Measurements from ENCODE around the gene INHA.
A peak's percentile ranks its signal among the peaks of the same experiment; 100 is the strongest.

The INHA gene, protein sequence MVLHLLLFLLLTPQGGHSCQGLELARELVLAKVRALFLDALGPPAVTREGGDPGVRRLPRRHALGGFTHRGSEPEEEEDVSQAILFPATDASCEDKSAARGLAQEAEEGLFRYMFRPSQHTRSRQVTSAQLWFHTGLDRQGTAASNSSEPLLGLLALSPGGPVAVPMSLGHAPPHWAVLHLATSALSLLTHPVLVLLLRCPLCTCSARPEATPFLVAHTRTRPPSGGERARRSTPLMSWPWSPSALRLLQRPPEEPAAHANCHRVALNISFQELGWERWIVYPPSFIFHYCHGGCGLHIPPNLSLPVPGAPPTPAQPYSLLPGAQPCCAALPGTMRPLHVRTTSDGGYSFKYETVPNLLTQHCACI

GRCh38 chr2:219572237-219573001 lies at the start of gene INHA:
INHA (plus strand) TSS chr2:219572310; CDS start chr2:219572375, 65 bp downstream.
- no peak for DNase-seq

DNA sequence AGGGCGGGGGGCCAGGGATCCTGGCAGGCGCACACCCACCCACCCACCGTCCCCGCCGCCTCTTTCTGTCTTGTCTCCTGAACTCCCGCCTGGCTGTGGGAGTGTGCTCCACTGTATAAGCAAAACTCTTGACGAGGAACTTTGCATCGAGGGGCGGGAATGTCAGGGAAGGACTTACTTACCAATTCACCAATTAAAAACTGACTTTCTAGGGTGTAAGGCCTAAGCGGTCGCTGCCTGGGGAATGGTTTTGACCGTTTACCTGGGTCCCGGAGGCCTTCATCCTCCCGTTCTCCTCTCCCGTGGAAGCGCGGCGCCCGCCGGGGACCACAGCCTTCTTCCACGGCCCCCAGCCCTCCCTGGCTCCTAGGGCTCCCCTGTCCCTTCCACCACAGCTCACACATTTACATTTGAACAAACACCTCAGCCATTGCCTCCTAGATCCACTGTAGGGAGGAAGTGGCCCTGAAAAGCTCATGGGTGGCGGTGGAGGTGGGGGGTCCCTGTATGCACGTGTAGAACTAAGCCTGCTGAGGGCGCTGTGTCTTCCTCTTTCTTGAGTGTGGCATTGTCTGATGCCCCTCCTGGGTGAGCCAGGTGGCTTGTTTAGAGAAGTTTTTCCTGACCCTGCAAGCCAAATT lies 49.0 kb upstream of the INHA start:
- DNase-seq = no peak

DNA sequence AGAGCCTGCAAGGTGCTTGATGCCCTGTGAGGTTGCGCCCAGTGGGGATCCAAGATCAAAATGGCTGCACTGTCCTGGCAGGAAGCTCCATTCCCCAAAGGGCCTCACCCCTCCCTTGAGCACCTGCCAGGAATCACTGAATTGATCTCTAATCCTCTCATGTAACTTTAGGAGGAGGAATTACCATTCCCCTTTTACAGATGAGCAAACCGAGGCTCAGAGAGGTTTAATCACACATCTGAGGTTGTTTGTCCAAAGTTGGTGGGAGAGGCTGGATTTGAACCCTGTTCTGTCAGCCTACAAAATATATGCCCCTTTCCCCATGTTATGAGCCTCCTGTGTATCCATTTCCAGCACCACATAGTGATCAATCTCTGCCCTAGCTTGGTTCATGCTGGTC lies 47.3 kb upstream of the INHA start:
- no peak for DNase-seq

- no peak for DNase-seq
These were observed 46.4 kb upstream of the INHA start for GRCh38 chr2:219525533-219526232.

DNA sequence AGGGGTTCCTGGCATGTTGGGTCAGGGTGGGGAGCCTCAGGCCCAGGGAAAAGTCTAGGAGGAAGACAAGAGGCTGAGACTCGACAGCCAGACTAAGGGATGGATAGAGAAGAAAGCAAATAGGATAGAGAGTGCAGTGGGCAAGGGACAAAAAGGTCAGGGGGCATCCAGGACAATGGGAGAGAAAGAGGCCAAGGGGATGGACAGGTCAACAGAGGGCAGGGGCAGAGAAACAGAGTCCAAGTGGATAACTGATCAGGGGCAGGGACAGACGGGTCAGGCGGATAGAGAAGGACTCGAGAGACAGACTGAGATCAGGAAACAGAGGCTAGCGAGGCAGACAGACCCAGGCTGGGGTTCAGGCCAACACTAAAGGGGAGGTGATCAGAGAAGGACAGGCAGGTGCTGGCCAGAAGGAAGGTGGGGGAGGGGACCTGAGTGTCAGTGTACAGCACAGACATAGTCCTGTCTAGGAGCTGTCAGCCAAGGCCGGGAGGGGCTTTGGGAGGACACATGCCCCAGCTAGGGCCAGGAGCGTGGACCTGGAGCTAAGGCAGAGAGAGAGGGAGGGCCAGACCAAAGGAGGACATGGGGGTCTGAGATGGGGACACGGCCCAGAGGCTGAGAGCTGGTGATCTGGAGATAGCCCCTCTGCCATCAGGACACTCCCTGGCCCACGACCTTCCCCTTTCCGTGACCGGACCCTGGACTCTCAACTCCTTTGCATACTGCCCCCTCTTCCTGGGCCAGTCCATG lies 45.6 kb upstream of the INHA start:
- no peak for DNase-seq

- DNase-seq = no peak
These were observed 45.1 kb upstream of the INHA start for GRCh38 chr2:219527076-219527394.

DNA sequence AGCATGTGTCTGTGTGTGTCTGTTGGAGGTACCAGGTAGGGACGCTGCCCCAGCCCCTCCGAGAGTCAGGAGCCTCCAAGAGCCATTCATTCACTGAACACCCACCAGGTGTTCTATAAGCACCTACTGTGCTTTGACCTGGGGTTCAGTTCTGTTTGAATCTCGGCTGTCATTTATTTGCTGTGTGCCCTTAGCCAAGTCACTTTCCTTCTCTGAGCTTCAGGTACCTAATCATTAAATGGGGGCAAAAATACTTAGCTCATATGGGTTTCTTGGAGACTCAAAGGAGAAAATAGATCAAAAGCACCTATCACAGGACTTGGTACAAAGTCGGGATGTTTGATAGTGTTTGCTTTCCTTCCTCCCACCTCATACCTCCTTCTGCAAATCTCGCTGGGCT lies 44.6 kb upstream of the INHA start:
- no peak for DNase-seq

DNA sequence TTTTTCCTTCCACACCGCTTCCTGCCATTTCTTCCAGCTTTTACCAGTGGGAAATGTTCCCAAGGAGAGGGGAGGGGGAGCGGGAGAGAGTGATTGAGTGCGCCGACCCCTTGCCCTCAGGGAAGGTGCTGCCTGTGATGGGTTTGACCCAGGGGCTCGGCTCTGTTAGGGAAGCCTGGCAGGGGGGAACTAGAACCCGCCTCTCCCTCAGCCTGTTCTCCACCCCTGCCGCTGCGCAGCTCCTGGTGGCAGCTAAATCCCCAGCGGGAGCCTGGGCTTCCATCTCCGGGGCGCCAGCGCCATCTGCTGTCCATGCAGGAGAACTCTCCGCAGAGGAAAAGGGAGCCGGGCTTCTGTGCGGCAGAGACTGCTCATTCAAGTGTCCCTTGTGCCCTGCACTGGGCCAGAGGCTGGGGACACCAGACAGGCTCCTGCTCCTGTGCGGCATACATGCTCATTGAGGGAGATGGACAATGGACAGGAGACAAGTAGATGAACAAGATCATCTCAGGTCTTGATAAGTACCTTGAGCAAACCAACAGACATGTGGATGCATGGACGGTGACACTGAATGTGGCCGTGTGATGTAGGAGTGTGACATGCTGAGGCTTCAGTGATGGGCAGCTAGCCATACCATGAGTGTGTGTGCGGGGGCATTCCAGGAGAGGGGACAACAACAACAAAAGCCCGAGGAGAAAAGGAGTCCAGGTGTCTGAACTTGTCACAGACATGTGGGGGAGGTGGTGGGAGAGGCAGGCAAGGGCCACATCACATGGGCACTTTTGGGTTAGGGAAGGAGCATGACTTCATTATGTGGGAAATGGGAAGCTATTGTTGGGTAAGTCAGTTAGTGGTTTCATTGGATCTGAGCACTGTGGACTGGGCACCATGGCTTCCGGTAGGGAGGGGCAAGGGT lies 41.8 kb upstream of the INHA start:
- DNase-seq = peak; percentile 62 to 91

- DNase-seq = no peak
These were observed 40.3 kb upstream of the INHA start for GRCh38 chr2:219531639-219532377.

DNA sequence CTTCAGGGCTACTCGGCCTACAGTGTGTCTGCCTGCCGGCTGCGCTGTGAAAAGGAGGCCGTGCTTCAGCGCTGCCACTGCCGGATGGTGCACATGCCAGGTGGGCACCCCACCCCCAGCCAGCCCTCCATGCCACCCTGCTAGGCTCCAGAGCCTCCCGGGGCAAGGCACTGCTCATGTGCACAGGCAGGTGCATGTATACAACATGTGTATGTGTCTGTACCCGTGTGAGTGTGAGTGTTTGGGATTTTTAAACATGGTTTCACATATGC lies 39.8 kb upstream of the INHA start:
- no peak for DNase-seq

- no peak for DNase-seq
These were observed 38.0 kb upstream of the INHA start for GRCh38 chr2:219533930-219534661.

GRCh38 chr2:219536425-219536824 lies 35.7 kb upstream of the INHA start:
- DNase-seq = no peak

DNA sequence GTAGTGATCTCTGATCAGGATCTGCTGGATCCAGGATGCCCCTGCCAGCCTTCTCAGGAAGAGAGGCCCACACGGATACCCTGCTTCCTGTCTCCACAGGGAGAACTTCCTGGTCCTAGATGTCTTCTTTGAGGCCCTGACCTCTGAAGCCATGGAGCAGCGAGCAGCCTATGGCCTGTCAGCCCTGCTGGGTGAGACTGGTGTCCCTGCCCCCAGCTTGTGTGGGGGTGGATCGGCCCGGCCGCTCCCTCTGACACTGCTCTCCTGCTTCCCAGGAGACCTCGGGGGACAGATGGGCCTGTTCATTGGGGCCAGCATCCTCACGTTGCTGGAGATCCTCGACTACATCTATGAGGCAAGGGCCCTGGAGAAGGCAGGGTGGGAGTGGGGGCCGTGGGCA lies 35.1 kb upstream of the INHA start:
- no peak for DNase-seq

DNA sequence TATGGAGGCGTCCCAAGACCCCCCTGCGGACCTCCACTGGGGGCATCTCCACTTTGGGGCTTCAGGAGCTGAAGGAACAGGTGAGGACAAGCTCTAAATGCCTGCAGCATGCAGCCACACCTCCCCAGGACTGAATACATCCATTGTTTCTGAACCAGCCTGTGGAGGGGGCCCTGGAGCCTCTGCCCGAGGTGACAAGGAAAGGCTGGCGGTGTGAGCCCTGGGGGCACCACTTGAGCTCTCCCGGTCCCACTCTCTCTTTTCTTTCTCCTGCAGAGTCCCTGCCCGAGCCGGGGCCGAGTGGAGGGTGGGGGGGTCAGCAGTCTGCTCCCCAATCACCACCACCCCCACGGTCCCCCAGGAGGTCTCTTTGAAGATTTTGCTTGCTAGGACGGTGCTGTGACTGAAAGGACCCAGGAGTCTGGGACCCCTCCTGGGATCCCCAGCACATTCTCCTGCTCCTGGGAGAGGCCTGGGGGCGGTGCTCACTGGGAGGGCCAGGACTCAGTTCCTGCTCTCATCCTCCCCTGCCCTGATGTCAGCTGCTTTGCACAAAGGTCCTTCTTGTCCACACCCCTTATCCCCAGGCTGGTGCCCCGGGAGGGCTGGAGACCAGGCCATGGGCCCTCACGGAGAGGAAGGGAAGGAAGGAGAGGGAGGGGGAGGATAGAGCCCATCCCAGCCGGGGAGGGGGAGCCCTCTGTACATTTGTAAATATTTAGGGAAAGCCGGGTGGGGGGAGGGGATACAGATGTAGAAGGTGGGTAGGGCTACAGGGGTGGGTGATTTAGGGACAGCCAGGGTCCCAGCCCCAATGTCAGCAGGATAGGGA lies 34.2 kb upstream of the INHA start:
- no peak for DNase-seq

DNA sequence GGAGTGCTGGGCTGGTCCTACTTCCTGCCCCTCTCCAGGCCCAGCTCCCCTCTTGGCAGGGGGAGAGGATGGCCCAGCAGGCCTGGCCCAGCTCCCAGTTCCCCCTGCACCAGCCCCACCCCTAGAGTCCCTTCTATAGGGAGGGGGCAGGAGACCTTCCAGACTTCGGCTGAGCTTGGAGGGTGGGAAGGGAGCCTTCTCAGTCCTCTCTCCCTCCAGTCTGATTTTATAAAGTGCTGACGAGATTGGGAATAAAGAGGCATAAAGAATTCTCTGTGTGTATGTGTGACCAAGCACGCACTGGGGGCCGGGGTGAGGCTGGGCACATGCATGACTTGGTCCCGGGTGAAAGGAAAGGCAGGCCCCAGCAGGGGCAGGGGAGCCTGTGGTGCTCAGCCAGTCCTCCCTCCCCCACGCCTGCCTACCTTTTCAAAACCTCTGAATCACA lies 33.6 kb upstream of the INHA start:
- DNase-seq = peak; percentile 51 to 74

DNA sequence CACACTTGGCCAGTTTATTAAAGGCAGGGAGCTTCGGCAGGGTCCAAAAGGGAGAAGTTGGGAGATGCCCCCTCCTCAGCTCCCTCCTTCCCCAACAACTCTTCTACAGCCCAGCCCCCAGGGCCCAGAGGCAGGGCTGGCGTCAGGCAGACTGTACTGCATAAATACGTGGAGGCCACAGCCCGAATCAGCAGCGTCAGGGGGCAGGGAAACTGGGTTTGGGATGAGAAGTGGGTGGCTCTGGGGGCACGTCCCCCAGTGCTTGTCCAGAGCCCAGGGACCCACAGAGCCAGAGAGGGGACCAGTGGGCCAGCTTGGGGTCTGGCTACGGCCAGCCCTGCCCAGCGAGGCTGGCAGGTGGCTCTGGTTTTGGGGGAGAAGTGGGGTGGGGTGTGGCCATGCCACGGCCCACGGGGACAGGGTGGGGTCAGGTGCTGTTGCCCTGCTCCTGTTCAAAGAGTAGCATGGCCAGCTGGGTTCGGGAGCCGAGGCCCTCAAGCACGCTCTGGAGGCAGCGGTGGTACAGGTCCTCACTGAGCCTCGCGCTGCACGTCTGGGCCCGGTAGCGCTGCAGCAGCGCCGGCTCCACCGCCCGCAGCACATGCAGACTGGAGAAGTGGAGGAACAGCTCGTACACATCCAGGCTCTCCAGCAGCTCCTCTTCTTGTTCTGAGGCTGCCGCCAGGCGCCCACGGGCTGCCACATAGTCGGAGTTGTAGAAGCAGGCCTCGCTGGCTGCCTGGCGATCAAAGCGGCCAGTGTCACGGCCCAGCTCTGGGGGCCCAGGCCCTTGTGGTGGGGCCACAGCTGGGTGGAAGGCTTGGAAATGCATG lies 32.9 kb upstream of the INHA start:
- no peak for DNase-seq

GRCh38 chr2:219539926-219540678 lies 32.0 kb upstream of the INHA start:
- DNase-seq = no peak
